ENCODE results near the gene TM4SF1.

Gene TM4SF1, protein sequence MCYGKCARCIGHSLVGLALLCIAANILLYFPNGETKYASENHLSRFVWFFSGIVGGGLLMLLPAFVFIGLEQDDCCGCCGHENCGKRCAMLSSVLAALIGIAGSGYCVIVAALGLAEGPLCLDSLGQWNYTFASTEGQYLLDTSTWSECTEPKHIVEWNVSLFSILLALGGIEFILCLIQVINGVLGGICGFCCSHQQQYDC

DNA sequence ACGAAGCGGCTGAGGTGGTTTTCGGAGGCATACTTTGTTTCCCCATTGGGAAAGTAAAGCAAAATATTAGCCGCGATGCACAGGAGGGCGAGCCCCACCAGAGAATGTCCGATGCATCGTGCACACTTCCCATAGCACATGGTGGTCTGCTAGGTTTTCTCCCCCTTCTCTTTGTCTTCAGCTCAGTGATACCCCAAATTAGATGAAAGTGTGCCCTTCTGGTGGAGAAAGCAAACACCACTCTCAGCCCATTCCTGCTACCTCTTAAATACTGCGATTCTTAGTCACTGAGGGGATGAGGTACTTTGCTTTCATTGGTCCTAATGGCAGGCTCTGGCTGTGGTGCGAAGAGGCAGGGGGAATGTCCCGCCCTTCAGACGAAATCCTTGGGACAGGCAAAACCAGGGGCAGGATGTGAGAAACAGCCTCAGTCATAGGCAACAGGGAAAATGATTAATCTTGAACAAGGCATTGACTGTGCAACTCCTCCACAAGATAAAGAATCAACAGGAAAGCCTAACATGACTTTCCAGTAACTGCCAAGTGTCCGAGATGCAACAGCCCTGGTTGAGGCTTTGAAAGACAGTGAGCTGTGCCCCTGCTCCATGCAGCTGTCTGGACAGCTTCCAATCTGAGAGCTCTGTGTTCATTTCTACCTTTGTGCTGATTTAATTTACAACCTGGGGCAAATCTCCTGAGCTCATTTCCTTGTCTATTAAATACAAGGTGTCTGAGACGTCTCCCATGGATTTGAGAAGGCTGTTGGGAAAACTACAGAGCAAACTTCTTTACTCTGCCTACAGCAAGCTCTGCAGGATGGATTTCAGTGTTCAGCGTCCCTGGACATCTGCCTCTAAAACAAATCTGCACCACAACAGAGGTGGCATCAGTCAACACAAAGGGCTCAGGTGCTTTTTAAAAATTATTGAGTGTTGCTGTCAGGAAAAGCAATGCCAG, at the start of gene TM4SF1:
TM4SF1 (minus strand) TSS at position 242 of the 957 bp plus-strand sequence; CDS start at position 140, 102 bp downstream.
- Histone ChIP-seq H3K27me3 (ENCODE audit: insufficient read depth, low read depth, severe bottlenecking) (no peaks in the 10 kb centered on the region), H3K36me3 (no peaks in the 10 kb centered on the region), H3K27ac (no peak within 1 kb of the TSS), H3K9me3 (ENCODE audit: severe bottlenecking) (peaks cover 2% of the 10 kb centered on the region), H3K4me3 (ENCODE audit: low read depth, low read length) (no peak within 1 kb of the TSS)
- no peak for DNase-seq
- no peak for TF ChIP-seq CTCF (IDR thresholded peaks at IDR 0.05; ENCODE audit: low read depth, low read length)

DNA sequence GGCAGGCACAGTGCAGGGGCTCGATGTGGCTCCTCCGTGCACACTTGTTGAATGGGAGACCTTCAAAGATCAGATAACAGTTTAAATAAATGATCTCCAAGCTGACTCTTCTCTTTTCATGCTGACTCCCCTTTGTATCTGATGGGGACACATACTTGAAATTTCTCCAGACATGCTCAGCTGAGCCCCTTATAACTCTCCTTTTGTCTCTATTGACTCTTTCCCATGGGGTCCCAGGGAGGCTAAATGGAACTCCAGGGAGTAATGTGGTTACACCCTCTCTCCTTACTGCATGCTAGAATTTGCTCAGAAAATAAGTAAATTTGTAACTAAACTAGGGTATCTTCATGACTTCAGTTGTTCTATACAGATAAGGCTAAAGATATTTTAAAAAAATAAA, 48.9 kb upstream of the TM4SF1 start:
- Histone ChIP-seq H3K9me3 (ENCODE audit: severe bottlenecking) (no peaks in the 10 kb centered on the region), H3K27me3 (ENCODE audit: insufficient read depth, low read depth, severe bottlenecking) (no peaks in the 10 kb centered on the region), H3K4me3 (ENCODE audit: low read depth, low read length) (no peak overlapping the region), H3K36me3 (no peaks in the 10 kb centered on the region), H3K27ac (no peak overlapping the region)
- no peak for DNase-seq
- TF ChIP-seq CTCF (IDR thresholded peaks at IDR 0.05; ENCODE audit: low read depth, low read length), result no peak

DNA sequence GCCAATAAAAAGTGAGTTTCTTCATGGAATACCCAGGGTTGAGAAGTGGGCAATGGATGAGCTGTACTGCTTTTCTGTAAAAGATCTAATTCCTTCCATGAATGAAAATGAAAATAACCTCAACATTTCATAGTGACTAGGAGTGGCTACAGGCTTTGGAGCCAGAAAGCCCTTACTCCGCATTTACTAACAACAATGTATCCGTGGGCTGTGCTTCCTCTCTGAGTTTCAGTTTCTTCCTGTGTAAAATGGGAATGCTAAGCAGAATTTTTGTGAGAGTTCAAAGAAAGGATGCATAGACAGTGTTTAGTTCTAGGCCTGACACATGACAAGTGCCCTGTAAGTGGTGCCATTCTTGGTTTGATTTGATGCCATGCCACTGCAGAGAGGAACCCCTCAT, 47.5 kb upstream of the TM4SF1 start:
- Histone ChIP-seq H3K36me3 (no peaks in the 10 kb centered on the region), H3K9me3 (ENCODE audit: severe bottlenecking) (no peaks in the 10 kb centered on the region), H3K27me3 (ENCODE audit: insufficient read depth, low read depth, severe bottlenecking) (no peaks in the 10 kb centered on the region), H3K4me3 (ENCODE audit: low read depth, low read length) (no peak overlapping the region), H3K27ac (no peak overlapping the region)
- DNase-seq, result no peak
- TF ChIP-seq CTCF (IDR thresholded peaks at IDR 0.05; ENCODE audit: low read depth, low read length), result no peak

GRCh38 chr3:149421764-149422163, 44.3 kb upstream of the TM4SF1 start:
- Histone ChIP-seq H3K27ac (no peak overlapping the region), H3K36me3 (no peaks in the 10 kb centered on the region), H3K9me3 (ENCODE audit: severe bottlenecking) (no peaks in the 10 kb centered on the region), H3K27me3 (ENCODE audit: insufficient read depth, low read depth, severe bottlenecking) (no peaks in the 10 kb centered on the region), H3K4me3 (ENCODE audit: low read depth, low read length) (no peak overlapping the region)
- no peak for TF ChIP-seq CTCF (IDR thresholded peaks at IDR 0.05; ENCODE audit: low read depth, low read length)
- no peak for DNase-seq

DNA sequence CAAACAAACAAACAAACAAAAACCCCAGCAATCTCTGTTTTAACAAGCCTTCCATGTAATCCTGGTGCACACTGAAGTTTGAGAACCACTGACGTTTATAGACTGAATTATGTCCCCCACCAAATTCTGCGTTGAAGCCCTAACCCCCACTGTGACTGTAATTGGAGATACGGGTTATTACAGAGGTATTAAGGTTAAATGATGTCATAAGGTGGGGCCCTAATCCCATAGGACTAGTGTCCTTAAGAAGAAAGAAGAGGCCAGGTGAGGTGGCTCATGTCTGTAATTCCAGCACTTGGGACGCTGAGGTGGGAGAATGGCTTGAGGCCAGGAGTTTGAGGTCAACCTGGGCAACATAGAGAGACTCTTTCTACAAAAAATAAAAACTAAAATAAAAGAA, 42.4 kb upstream of the TM4SF1 start:
- TF ChIP-seq CTCF (IDR thresholded peaks at IDR 0.05; ENCODE audit: low read depth, low read length), result no peak
- H3K9me3 ChIP-seq (ENCODE audit: severe bottlenecking), result no peaks in the 10 kb centered on the region
- H3K4me3 ChIP-seq (ENCODE audit: low read depth, low read length), result no peak overlapping the region
- H3K27me3 ChIP-seq (ENCODE audit: insufficient read depth, low read depth, severe bottlenecking), result no peaks in the 10 kb centered on the region
- no peak for DNase-seq
- no peak overlapping the region for H3K27ac ChIP-seq
- no peaks in the 10 kb centered on the region for H3K36me3 ChIP-seq

All from WERI-Rb-1 (cell line).